Prostate gland (tissue), 2 donors: ENCODE measurements around the gene MEMO1.

Source experiments
- CTCF ChIP-seq, 4 experiments: fragments of 200-600 bp in 2 of 4; fragments of 450-650 bp in 2 of 4; sonication (generic) in 2 of 4; IDR thresholded peaks; 1 replicate in 3 of 4; 2 replicates in 1 of 4; pipeline ENCODE4 v1.5.1; 2016 to 2019; ENCODE audit warnings: antibody characterized with exemption in 4 of 4, mild to moderate bottlenecking in 2 of 4, moderate library complexity in 2 of 4
- POLR2A ChIP-seq: fragments of 450-650 bp; IDR thresholded peaks from one replicate; pipeline ENCODE4 v1.6.1; 2016; ENCODE audit warnings: antibody characterized with exemption, mild to moderate bottlenecking

- TF ChIP-seq CTCF (IDR thresholded peaks at IDR 0.05), result no peak
- TF ChIP-seq POLR2A, result no peak
Observed at GRCh38 chr2:31999438-31999837, 11.4 kb downstream of the MEMO1 start.
